GM19372 (cell line): ENCODE data around the gene NEMF.
"Not testable (repeated sequence)": the region's sequence is repeated elsewhere in the genome, so short reads cannot be mapped to it uniquely, and the experiment has no call there.

Source experiments
- ATAC-seq: cut with Tn5 transposase; IDR thresholded peaks from one replicate; pipeline ENCODE4 v1.9.1; 2021; ENCODE audit warnings: mild to moderate bottlenecking, low read depth, moderate library complexity; ENCODE audit not compliant: unreplicated experiment

The NEMF gene

GRCh38 chr14:49880267-49881064 is 27.9 kb upstream of the NEMF start:
- ATAC-seq: no peak

GRCh38 chr14:49879646-49880204 is 27.1 kb upstream of the NEMF start:
- no peak for ATAC-seq

GRCh38 chr14:49876563-49877127 is 24.1 kb upstream of the NEMF start:
- no peak for ATAC-seq

- ATAC-seq: no peak
Observed at GRCh38 chr14:49875640-49876198, 23.1 kb upstream of the NEMF start.

GRCh38 chr14:49873548-49873947 is 21.0 kb upstream of the NEMF start:
- ATAC-seq: not testable (repeated sequence)

GRCh38 chr14:49870908-49871307 is 18.3 kb upstream of the NEMF start:
- no peak for ATAC-seq

GRCh38 chr14:49868720-49869114 is 16.1 kb upstream of the NEMF start:
- no peak for ATAC-seq

GRCh38 chr14:49867831-49868719 is 15.5 kb upstream of the NEMF start:
- peak; percentile 93 for ATAC-seq

GRCh38 chr14:49865431-49865859 is 12.9 kb upstream of the NEMF start:
- no peak for ATAC-seq

GRCh38 chr14:49863487-49864281 is 11.1 kb upstream of the NEMF start:
- ATAC-seq: no peak

- ATAC-seq: peak; percentile 27
Observed at GRCh38 chr14:49862089-49862673, 9.6 kb upstream of the NEMF start.

- ATAC-seq: no peak
Observed at GRCh38 chr14:49861699-49862088, 9.1 kb upstream of the NEMF start.

GRCh38 chr14:49860988-49861698 is 8.6 kb upstream of the NEMF start:
- ATAC-seq: no peak

GRCh38 chr14:49858383-49858782 is 5.8 kb upstream of the NEMF start:
- ATAC-seq: no peak

- no peak for ATAC-seq
Observed at GRCh38 chr14:49857427-49858003, 4.9 kb upstream of the NEMF start.

GRCh38 chr14:49853572-49854375 is 1.2 kb upstream of the NEMF start:
- ATAC-seq: peak; percentile 41

- no peak for ATAC-seq
Observed at GRCh38 chr14:49853158-49853477, 530 bp upstream of the NEMF start.

- no peak for ATAC-seq
Observed at GRCh38 chr14:49851813-49852212, 775 bp downstream of the NEMF start.
